Measurements from ENCODE around the gene WWTR1.

The WWTR1 gene

DNA sequence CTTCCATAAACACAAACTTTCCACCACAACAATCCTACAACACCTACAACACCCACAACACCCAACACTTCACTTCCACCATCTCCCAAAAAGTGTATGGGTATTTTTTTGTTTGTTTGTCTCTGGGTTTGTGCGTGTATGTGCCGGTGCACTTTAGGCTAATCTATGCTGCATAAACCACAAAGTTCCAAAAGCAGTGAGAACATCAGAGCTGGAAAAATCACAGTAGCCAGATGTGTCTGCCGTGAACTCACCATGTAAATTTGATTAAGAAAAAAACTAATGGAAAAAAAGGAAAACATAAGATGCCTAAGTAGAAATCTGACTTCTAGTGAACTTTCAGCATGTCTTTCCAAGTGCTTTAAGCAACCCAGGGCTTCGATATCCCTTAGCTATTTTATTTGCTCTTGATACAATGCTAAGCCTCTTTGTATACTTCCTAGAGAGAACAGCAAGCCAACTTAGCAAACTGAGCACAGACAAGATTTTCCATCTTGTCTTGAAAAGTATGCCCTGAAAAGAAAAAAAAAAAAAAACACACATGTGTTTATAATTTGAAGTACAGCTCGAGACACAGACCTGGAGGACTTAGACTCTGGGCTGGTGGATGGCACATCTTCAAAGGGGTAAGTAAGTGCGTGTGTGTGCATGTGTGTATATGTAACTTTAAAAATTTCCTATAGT lies 91.4 kb downstream of the WWTR1 start:
- no peak for DNase-seq (ENCODE audit: low spot score)

GRCh38 chr3:149564079-149564478 lies 93.7 kb downstream of the WWTR1 start:
- no peak for DNase-seq (ENCODE audit: low spot score)

DNA sequence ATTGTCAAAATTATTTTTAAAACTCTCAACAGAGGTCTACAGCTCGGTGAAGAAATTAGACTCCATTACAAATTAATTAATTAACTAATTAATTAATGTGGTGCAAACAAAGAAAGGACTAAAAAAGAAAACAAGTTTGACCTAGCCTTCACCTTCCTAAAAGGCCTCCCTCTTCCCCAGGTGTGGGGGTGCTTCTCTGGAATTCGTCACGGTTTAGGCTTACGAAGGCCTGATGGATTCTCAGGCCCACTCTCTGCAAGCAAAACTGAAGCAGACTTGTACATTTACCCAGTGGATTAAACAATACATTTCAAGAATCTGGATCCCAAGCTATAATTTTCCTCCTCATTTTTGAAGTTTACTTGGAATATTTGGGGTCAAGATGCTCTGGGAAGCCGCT lies 94.7 kb downstream of the WWTR1 start:
- no peak for DNase-seq (ENCODE audit: low spot score)

DNA sequence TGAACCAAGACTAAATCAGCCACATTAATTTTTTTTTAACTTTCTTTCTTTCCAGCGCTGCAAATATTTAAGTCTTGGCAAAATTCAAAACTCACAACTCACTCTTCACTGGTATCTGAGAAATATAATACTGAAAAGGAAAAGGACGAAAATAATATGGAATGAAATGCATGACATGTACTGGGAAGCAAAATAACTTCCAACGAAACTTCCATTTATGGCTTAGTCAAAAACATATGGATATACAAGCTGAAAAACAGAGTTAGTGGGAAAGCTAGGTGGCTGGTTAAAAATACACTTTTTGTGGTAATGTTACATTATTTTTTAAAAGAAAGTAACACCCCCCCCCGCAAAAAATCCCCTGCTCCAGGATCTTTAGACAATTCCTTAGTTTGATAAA lies 97.2 kb downstream of the WWTR1 start:
- no peak for DNase-seq (ENCODE audit: low spot score)

GRCh38 chr3:149560001-149560400 lies 97.8 kb downstream of the WWTR1 start:
- DNase-seq (ENCODE audit: low spot score): no peak

DNA sequence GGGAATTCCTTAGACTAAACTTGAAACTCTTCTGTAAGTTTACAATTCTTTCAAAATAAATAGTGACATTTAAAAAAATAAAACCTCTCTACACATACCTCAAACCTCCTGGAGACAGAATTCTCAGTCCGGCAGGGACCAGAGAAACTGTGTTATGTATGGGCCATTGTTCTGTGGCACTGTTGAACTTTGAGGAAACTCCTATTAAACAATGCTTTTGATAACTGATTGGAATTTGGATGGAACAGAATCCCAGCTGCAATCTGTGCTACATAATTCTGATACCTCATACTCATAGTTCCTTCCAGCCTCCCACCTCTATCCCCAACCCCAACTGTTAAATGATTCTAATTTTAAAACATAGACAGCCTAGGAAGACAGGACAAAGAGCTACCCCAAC lies 98.3 kb downstream of the WWTR1 start:
- DNase-seq (ENCODE audit: low spot score): no peak

DNA sequence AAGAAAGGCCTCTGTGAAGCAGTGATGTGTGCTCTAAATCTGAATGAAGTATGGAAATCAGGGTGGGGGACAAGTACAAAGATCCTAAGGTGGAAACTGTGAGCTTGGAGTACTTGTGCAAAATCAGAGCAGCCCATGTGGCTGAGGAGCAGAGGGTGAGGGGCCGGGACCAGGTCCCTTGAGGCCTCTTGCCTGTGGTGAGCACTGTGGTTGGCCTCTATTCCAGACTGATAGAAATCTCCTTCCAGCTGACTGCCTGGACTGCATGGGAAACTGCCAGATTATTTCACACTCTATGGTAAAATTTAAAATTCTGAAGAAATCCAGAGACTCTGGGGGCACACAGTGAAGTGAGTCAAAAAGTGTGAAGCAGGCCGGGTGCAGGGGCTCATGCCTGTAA lies 101.9 kb downstream of the WWTR1 start:
- DNase-seq (ENCODE audit: low spot score): no peak

DNA sequence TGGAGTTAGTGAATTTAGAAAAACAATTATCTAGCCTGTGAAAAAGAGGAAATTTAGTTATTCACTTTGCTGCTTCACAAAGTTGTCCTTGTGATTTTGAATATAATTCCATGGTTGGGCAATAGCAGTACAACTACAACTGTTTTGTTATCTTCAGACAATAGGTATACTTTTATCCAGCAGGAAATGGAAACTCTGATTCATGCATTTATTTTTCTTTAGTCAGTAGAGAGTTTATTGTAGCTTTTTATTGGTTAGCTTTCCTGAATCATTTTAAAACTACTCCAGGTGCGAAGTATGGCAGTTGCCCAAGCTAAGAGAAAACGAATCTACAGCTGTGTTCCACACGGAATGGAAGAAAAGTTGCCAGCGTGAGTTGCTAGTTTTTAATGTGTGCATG lies 103.0 kb downstream of the WWTR1 start:
- DNase-seq (ENCODE audit: low spot score): no peak

- peak; percentile 52 for DNase-seq (ENCODE audit: low spot score)
Measured at GRCh38 chr3:149553781-149554451, 103.9 kb downstream of the WWTR1 start.

DNA sequence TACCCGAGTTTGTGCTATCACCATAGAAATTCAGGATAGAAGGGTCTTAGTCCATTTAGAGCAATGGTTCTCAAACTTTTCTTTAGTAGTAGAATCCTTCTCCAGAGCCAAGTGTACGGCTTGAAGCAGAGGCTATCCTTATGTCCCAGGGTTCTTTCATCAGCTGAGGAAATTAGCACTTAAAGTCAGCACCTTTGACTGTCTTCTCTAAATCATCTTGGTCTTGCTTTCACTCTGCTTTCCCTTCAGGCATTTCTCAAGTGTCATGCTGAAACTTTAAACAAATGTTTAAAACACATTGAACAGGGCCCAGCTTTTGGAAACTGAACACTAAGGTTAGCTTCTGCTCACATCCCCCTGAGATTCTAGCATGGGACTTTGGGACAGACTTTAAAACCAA lies 105.1 kb downstream of the WWTR1 start:
- no peak for DNase-seq (ENCODE audit: low spot score)

DNA sequence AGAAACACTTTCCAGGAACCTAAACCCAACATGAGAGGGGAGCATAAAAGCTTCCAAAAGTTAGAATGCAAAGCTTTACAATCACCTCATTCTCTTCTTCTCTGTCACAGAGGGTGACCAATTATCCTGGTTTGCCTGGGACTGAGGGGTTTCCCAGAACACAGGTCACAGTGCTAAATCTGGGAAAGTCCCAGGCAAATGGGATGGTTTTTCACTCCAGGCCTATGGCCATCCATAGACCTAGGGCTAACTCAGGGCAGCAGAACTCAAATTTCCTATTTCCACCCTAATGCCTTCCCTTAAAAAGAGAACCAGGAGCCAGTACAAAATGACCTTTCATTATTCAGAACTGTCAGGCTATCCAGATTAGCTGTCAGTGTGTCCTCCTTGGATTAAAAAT lies 106.3 kb downstream of the WWTR1 start:
- DNase-seq (ENCODE audit: low spot score): no peak

- DNase-seq (ENCODE audit: low spot score): no peak
Measured at GRCh38 chr3:149548669-149549065, 109.2 kb downstream of the WWTR1 start.

GRCh38 chr3:149547954-149548668 lies 109.7 kb downstream of the WWTR1 start:
- no peak for DNase-seq (ENCODE audit: low spot score)

- DNase-seq (ENCODE audit: low spot score): peak; percentile 57
Measured at GRCh38 chr3:149547413-149547812, 110.4 kb downstream of the WWTR1 start.

GRCh38 chr3:149545049-149545448 lies 112.8 kb downstream of the WWTR1 start:
- no peak for DNase-seq (ENCODE audit: low spot score)

- DNase-seq (ENCODE audit: low spot score): no peak
Measured at GRCh38 chr3:149542375-149543312, 115.2 kb downstream of the WWTR1 start.

- DNase-seq (ENCODE audit: low spot score): no peak
Measured at GRCh38 chr3:149541091-149541491, 116.7 kb downstream of the WWTR1 start.

- DNase-seq (ENCODE audit: low spot score): no peak
Measured at GRCh38 chr3:149538371-149538770, 119.5 kb downstream of the WWTR1 start.

DNA sequence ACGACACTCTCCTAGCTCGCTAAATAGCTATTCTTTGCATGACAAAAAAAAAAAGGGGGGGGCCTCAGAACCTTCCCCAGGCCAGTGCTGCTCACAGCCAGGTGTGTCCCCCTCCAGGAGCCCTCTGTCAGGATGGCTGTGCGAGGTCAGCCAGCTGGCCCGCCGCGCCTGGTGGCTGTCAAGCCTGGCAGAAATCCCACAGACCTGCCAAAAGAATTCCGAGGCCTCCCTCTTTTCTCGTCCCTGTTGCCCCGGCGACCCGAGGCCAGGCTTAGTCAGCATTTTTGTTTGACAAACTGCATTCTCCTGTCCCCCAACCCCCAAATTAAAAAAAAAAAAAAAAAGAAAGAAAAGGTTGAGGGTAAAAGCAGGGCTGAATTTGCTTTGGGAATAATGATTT lies 121.4 kb downstream of the WWTR1 start:
- no peak for DNase-seq (ENCODE audit: low spot score)

DNA sequence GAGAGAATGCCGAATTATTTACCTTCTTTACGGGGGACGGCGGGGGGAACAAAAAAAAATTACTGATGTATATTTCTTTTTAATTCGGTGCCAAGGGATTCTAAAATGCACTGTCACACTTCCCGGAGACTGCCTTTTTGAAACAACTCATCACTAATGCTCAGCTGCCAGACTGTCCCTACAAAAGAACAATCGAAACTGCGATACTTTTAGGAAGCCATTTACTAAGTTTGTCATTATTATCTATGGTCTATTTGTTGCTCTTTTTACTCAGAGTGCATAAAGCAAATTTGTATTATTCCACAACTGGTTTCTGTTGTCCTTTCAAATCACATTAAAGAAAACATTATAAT lies 122.5 kb downstream of the WWTR1 start:
- DNase-seq (ENCODE audit: low spot score): no peak

- no peak for DNase-seq (ENCODE audit: low spot score)
Measured at GRCh38 chr3:149534671-149535332, 123.0 kb downstream of the WWTR1 start.

DNA sequence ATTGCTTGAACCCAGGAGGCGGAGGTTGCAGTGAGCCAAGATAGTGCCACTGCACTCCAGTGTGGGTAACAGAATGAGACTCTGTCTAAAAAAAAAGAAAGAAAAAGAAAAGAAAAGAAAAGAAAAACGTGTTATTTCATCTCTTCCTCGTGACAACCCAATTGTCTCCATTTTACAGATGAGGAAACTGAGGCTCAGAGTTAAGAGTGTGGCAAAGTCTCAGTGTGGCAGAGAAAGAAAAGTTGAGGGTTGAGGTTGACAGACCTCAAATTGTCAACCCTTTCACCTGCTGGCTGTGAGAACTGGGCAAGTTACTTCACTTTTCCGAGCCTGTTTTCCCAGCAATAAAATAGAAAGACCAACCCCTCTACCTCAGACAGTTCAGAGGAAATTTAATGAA lies 123.7 kb downstream of the WWTR1 start:
- no peak for DNase-seq (ENCODE audit: low spot score)
